Ovary (tissue), 3 donors: ENCODE data around the gene COA3.
A peak's percentile ranks its signal among the peaks of the same experiment; 100 is the strongest.

Experiments used
- EP300 ChIP-seq: sonication (generic); formaldehyde crosslinking; IDR thresholded peaks from one replicate; pipeline ENCODE4 v1.6.1; 2017; ENCODE audit warnings: antibody characterized with exemption
- POLR2A ChIP-seq: fragments of 450-650 bp; IDR thresholded peaks from one replicate; pipeline ENCODE4 v1.6.1; 2017; ENCODE audit warnings: antibody characterized with exemption, mild to moderate bottlenecking, moderate library complexity
- TF ChIP-seq, protein P1 (sequence below), 3 donors: fragments of 450-650 bp in 2 of 3; fragments of 200-600 bp in 1 of 3; IDR thresholded peaks; one replicate each; pipeline versions ENCODE4 v1.5.1 to v1.8.0; 2016 to 2022; ENCODE audit warnings: antibody characterized with exemption in 3 of 3, mild to moderate bottlenecking in 1 of 3
- donor health status: DM: no; HTN: no; CAD: no.

- TF ChIP-seq, protein P1, sequence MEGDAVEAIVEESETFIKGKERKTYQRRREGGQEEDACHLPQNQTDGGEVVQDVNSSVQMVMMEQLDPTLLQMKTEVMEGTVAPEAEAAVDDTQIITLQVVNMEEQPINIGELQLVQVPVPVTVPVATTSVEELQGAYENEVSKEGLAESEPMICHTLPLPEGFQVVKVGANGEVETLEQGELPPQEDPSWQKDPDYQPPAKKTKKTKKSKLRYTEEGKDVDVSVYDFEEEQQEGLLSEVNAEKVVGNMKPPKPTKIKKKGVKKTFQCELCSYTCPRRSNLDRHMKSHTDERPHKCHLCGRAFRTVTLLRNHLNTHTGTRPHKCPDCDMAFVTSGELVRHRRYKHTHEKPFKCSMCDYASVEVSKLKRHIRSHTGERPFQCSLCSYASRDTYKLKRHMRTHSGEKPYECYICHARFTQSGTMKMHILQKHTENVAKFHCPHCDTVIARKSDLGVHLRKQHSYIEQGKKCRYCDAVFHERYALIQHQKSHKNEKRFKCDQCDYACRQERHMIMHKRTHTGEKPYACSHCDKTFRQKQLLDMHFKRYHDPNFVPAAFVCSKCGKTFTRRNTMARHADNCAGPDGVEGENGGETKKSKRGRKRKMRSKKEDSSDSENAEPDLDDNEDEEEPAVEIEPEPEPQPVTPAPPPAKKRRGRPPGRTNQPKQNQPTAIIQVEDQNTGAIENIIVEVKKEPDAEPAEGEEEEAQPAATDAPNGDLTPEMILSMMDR (IDR thresholded peaks at IDR 0.05) = peak; percentile 64 to 88 (median 87)
- TF ChIP-seq POLR2A (no peak), EP300 (no peak)
These were observed 44.9 kb upstream of the COA3 start for GRCh38 chr17:42843358-42843934.
